Measurements from ENCODE around the gene TUBB. TPM values are rescaled to one million over a fixed set of nuclear protein-coding genes. Genes with fewer than 3 reads are reported as not detected.

TUBB gene
- total and polyA plus RNA-seq, 9 of the 15 experiments (the other 6 are each of a cell fraction or from before 2014, with no cell fraction given) = 971 to 2,870 (median 1,478) TPM

DNA sequence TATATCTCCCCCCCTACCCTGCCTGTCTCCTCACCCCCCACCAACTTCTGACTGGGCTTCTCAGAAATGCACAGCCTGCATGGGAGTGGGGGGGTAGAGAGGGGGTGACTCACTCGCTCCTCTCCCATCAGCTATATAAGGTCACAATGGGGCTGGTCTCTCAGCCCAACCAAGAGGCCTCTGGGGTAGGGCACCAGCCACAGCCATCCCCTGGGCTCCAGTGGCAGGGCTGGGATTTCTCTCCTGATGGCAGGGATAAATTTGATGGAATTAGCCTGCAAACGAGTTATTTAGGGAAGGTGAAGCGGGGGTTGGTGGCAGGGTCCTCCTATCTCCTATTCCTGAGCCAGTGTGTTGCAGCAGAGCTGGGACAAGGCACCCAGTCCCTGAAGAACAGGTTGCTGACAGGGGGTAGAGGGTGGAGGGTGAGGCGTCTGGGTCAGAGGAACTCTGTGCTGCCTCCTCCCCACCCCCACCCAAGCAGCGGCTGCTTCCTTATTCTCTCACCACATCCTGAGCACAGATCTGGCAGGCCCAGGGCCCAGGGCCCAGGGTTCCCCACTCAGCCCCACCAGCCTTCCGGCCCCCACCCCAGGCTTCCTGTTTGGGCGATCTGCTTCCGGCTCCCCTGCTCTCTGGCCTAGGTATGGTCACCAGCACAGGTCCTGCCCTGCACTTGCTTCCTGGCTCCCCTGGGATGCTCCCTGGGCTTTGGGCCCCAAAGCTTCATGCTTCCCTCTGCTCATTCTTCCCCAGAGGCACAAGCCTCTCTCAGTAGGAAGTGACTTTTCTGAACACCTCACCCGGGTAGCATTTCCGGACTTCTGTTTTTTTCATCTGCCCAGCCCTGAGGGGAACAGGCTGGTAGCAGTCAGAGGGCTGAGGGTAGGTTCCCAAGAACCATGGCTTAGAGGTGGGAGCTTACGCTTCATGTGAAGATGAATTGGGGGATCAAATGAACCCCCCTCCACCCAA lies 37.7 kb upstream of the TUBB start (continued):
- TF ChIP-seq NEUROD1 (IDR thresholded peaks at IDR 0.05; ENCODE audit: borderline replicate concordance, low read depth, low read length, partially characterized antibody) (peak; percentile 11), ELF1 (tag; IDR thresholded peaks at IDR 0.05) (peak; percentile 95), ATF4 (CRISPR knock-in tag; IDR thresholded peaks at IDR 0.05) (peak; percentile 17; the same call in 1 of the 2 replicates), TOE1 (IDR thresholded peaks at IDR 0.05; ENCODE audit: borderline replicate concordance) (peak; percentile 68; the same call in 1 of the 2 replicates), TOE1 (CRISPR knock-in tag; IDR thresholded peaks at IDR 0.05; ENCODE audit: borderline replicate concordance, low read depth) (no peak), NCOA1 (IDR thresholded peaks at IDR 0.05; ENCODE audit: low read depth) (peak; percentile 55), DMBX1 (CRISPR knock-in tag; IDR thresholded peaks at IDR 0.05; ENCODE audit: borderline replicate concordance) (peak; percentile 6; the same call in 1 of the 2 replicates), CBFA2T3 (IDR thresholded peaks at IDR 0.05) (no peak; the same call in 1 of the 2 replicates), ETV1 (tag; conservative IDR thresholded peaks at IDR 0.05; ENCODE audit: low read depth) (peak; percentile 100), GTF2E2 (tag; IDR thresholded peaks at IDR 0.05) (peak; percentile 89), ILK (tag; IDR thresholded peaks at IDR 0.05; ENCODE audit: borderline replicate concordance, low read depth) (0 out of 2 replicates have a peak, but pooled peaks have one; percentile 12), MCM3 (IDR thresholded peaks at IDR 0.05) (no peak), ZFX (CRISPR knock-in tag; IDR thresholded peaks at IDR 0.05) (peak; percentile 61), ZSCAN29 (IDR thresholded peaks at IDR 0.05) (no peak), NFIX (CRISPR knock-in tag; IDR thresholded peaks at IDR 0.05; ENCODE audit: low read depth) (no peak)
- TF ChIP-seq, protein P1, sequence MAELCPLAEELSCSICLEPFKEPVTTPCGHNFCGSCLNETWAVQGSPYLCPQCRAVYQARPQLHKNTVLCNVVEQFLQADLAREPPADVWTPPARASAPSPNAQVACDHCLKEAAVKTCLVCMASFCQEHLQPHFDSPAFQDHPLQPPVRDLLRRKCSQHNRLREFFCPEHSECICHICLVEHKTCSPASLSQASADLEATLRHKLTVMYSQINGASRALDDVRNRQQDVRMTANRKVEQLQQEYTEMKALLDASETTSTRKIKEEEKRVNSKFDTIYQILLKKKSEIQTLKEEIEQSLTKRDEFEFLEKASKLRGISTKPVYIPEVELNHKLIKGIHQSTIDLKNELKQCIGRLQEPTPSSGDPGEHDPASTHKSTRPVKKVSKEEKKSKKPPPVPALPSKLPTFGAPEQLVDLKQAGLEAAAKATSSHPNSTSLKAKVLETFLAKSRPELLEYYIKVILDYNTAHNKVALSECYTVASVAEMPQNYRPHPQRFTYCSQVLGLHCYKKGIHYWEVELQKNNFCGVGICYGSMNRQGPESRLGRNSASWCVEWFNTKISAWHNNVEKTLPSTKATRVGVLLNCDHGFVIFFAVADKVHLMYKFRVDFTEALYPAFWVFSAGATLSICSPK (IDR thresholded peaks at IDR 0.05; ENCODE audit: borderline replicate concordance) = peak; percentile 90
- TF ChIP-seq, protein P2, sequence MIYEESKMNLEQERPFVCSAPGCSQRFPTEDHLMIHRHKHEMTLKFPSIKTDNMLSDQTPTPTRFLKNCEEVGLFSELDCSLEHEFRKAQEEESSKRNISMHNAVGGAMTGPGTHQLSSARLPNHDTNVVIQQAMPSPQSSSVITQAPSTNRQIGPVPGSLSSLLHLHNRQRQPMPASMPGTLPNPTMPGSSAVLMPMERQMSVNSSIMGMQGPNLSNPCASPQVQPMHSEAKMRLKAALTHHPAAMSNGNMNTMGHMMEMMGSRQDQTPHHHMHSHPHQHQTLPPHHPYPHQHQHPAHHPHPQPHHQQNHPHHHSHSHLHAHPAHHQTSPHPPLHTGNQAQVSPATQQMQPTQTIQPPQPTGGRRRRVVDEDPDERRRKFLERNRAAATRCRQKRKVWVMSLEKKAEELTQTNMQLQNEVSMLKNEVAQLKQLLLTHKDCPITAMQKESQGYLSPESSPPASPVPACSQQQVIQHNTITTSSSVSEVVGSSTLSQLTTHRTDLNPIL (CRISPR knock-in tag; IDR thresholded peaks at IDR 0.05) = 0 out of 2 replicates have a peak, but pooled peaks have one; percentile 32
- TF ChIP-seq, protein P3, sequence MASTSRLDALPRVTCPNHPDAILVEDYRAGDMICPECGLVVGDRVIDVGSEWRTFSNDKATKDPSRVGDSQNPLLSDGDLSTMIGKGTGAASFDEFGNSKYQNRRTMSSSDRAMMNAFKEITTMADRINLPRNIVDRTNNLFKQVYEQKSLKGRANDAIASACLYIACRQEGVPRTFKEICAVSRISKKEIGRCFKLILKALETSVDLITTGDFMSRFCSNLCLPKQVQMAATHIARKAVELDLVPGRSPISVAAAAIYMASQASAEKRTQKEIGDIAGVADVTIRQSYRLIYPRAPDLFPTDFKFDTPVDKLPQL (IDR thresholded peaks at IDR 0.05; ENCODE audit: extremely low read depth, insufficient read length) = no peak
- TF ChIP-seq, protein P4, sequence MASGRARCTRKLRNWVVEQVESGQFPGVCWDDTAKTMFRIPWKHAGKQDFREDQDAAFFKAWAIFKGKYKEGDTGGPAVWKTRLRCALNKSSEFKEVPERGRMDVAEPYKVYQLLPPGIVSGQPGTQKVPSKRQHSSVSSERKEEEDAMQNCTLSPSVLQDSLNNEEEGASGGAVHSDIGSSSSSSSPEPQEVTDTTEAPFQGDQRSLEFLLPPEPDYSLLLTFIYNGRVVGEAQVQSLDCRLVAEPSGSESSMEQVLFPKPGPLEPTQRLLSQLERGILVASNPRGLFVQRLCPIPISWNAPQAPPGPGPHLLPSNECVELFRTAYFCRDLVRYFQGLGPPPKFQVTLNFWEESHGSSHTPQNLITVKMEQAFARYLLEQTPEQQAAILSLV (tag; IDR thresholded peaks at IDR 0.05) = peak; percentile 38; the same call in 1 of the 2 replicates

Data from K562 (cell line).